Ramos (cell line): ENCODE data around the gene PLEKHF1.
"Not testable (repeated sequence)": the region's sequence is repeated elsewhere in the genome, so short reads cannot be mapped to it uniquely, and the experiment has no call there.

ENCODE experiments used
- in situ Hi-C: fragments of 300-500 bp; cut with MboI; formaldehyde crosslinking; loops from one replicate; pipeline ENCODE4 v1.14.3; 2022; ENCODE audit warnings: low sequenced_read_pairs; ENCODE audit not compliant: unreplicated experiment

PLEKHF1 gene

GRCh38 chr19:29696565-29696846 is 31.2 kb downstream of the PLEKHF1 start:
- in situ Hi-C loops: no loop called here

- in situ Hi-C loops: no loop called here
Measured at GRCh38 chr19:29697523-29698261, 32.4 kb downstream of the PLEKHF1 start.

GRCh38 chr19:29699861-29700260 is 34.6 kb downstream of the PLEKHF1 start:
- in situ Hi-C loops: no loop called here

- in situ Hi-C loops: no loop called here
Measured at GRCh38 chr19:29700498-29700897, 35.2 kb downstream of the PLEKHF1 start.

GRCh38 chr19:29702161-29702962 is 37.1 kb downstream of the PLEKHF1 start:
- in situ Hi-C loops: no loop called here

GRCh38 chr19:29702963-29703320 is 37.7 kb downstream of the PLEKHF1 start:
- in situ Hi-C loops: no loop called here

- in situ Hi-C loops: no loop called here
Measured at GRCh38 chr19:29704562-29705558, 39.6 kb downstream of the PLEKHF1 start.

GRCh38 chr19:29705706-29706105 is 40.4 kb downstream of the PLEKHF1 start:
- in situ Hi-C loops: no loop called here

- in situ Hi-C loops: no loop called here
Measured at GRCh38 chr19:29706635-29707034, 41.4 kb downstream of the PLEKHF1 start.

- in situ Hi-C loops: no loop called here
Measured at GRCh38 chr19:29708554-29709439, 43.5 kb downstream of the PLEKHF1 start.

- in situ Hi-C loops: not testable (repeated sequence)
Measured at GRCh38 chr19:29709440-29709798, 44.2 kb downstream of the PLEKHF1 start.

GRCh38 chr19:29711584-29712132 is 46.4 kb downstream of the PLEKHF1 start:
- in situ Hi-C loops: loop anchor here (5.0 kb wide), 1 partner anchor 99 kb away; no protein-coding TSS in a partner anchor

GRCh38 chr19:29712744-29713516 is 47.7 kb downstream of the PLEKHF1 start:
- in situ Hi-C loops: loop anchor here (5.0 kb wide), 1 partner anchor 101 kb away; no protein-coding TSS in a partner anchor

GRCh38 chr19:29714371-29714952 is 49.2 kb downstream of the PLEKHF1 start:
- in situ Hi-C loops: loop anchor here (5.0 kb wide), 1 partner anchor 102 kb away; no protein-coding TSS in a partner anchor

GRCh38 chr19:29714953-29715700 is 49.9 kb downstream of the PLEKHF1 start, which contains the start of gene C19orf12:
TSS of gene C19orf12 (minus strand) at chr19:29715261. CDS start at chr19:29708413, 6,848 bp downstream.
- in situ Hi-C loops: loop anchor here (5.0 kb wide), 1 partner anchor 103 kb away; no protein-coding TSS in a partner anchor

- in situ Hi-C loops: no loop called here
Measured at GRCh38 chr19:29715701-29716581, 50.7 kb downstream of the PLEKHF1 start.
